Lung (tissue), 13 donors: ENCODE measurements around the gene MRPS16. TPM values are rescaled to one million over a fixed set of nuclear protein-coding genes. Genes with fewer than 3 reads are reported as not detected.

ENCODE experiments used
- ATAC-seq: fragments of 200-7000 bp; cut with Tn5 transposase; one replicate; pipeline ENCODE4 v1.9.1; 2020; ENCODE audit warnings: moderate number of reproducible peaks; ENCODE audit not compliant: insufficient read depth, low FRiP score
- DNase-seq, 3 donors: peaks; one replicate each; pipeline ENCODE4 v3.0.0-alpha.2; 2013 to 2017
- H3K27ac ChIP-seq, 2 donors: one replicate each; pipeline ENCODE4 v1.5.1; 2013; ENCODE audit warnings: mild to moderate bottlenecking in 2 of 2, moderate library complexity in 2 of 2, control low read depth in 1 of 2, inconsistent platforms in 1 of 2, low read depth in 1 of 2, low read length in 1 of 2
- H3K27me3 ChIP-seq, 3 donors: one replicate each; pipeline ENCODE4 v1.5.1; 2013; ENCODE audit warnings: low read length in 2 of 3; ENCODE audit not compliant: control insufficient read depth in 3 of 3, insufficient read depth in 3 of 3
- H3K36me3 ChIP-seq, 4 donors: one replicate each; pipeline ENCODE4 v1.5.1; 2013; ENCODE audit warnings: low read length in 4 of 4, mild to moderate bottlenecking in 1 of 4, moderate library complexity in 1 of 4; ENCODE audit not compliant: control insufficient read depth in 4 of 4, insufficient read depth in 4 of 4
- H3K4me1 ChIP-seq, 5 donors: one replicate each; pipeline ENCODE4 v1.5.1; 2013; ENCODE audit warnings: low read length in 5 of 5, mild to moderate bottlenecking in 2 of 5, moderate library complexity in 1 of 5; ENCODE audit not compliant: control insufficient read depth in 5 of 5, insufficient read depth in 5 of 5
- H3K4me3 ChIP-seq: one replicate; pipeline ENCODE4 v1.5.1; 2013; ENCODE audit warnings: mild to moderate bottlenecking, control low read depth, moderate library complexity
- H3K9ac ChIP-seq, 2 donors: one replicate each; pipeline ENCODE4 v1.5.1; 2013; ENCODE audit warnings: low read length in 2 of 2, control low read depth in 1 of 2; ENCODE audit not compliant: insufficient read depth in 1 of 2
- H3K9me3 ChIP-seq, 4 donors: one replicate each; pipeline ENCODE4 v1.5.1; 2013; ENCODE audit warnings: low read length in 3 of 4, mild to moderate bottlenecking in 1 of 4, moderate library complexity in 1 of 4; ENCODE audit not compliant: control insufficient read depth in 4 of 4, insufficient read depth in 3 of 4
- WGBS, 2 donors: extraction: QIAGEN DNeasy Blood & Tissue Kit; methylation state at CpG; one replicate each; pipeline ENCODE4 v1.1.7; 2013; 5-methylcytosine and 5-hydroxymethylcytosine counted together
- polyA plus RNA-seq, 2 donors: library from polyadenylated mRNA; stranded (reverse); fragments of 200-250 nt; gene quantifications; one replicate each; pipeline ENCODE4 v1.2.1, GENCODE V29; 2013
- small RNA-seq: library from RNA; depleted of rRNA; stranded (forward); fragments of <200 nt; gene quantifications from one replicate; pipeline ENCODE3, GENCODE V24; 2014; ENCODE audit warnings: low replicate concordance
- total RNA-seq, 2 donors: library from RNA; depleted of rRNA in 1 of 2; stranded (reverse); fragments of >200 nt in 1 of 2; gene quantifications; one replicate each; pipeline ENCODE4 v1.2.1, GENCODE V29; 2014 to 2021
- TF ChIP-seq, protein P1 (sequence below): IDR thresholded peaks from 2 replicates; pipeline ENCODE4 v1.5.1; 2012; ENCODE audit warnings: mild to moderate bottlenecking; ENCODE audit errors: control extremely low read depth, extremely low read depth
- donor health status: control.
- donor health status: control.
- donor health status: Bipolar disorder and iron deficiency.
- donor health status: healthy.
- donor health status: DM: yes; HTN: yes; CAD: no.

Gene MRPS16
- total and polyA plus RNA-seq, 4 donors: 32.7 to 96.1 (median 63.4) TPM

DNA sequence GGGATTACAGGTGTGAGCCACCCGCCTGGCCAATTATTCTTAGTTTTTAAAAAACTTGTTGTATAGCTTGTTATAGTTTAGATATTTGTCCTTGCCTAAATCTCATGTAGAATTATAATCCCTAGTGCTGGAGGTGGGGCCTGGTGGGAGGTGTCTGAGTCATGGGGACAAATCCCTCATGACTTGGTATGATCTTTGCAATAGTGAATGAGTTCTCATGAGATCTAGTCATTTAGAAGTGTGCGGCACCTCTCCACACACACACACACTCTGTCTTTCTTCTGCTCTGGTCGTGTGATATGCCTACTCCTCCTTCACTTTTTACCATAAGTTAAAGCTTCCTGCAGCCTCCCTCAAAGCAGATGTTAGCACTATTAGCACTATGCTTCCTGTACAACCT is 47.4 kb downstream of the MRPS16 start:
- ATAC-seq (no peak), DNase-seq (no peak)
- Histone ChIP-seq H3K4me1 (no peaks in the 10 kb centered on the region), H3K36me3 (peaks cover 4 to 8% (median 5%) of the 10 kb centered on the region in 4 donors), H3K9me3 (no peaks in the 10 kb centered on the region), H3K9ac (no peak overlapping the region), H3K27ac (no peak overlapping the region), H3K27me3 (no peaks in the 10 kb centered on the region), H3K4me3 (no peak overlapping the region)
- TF ChIP-seq, protein P1, sequence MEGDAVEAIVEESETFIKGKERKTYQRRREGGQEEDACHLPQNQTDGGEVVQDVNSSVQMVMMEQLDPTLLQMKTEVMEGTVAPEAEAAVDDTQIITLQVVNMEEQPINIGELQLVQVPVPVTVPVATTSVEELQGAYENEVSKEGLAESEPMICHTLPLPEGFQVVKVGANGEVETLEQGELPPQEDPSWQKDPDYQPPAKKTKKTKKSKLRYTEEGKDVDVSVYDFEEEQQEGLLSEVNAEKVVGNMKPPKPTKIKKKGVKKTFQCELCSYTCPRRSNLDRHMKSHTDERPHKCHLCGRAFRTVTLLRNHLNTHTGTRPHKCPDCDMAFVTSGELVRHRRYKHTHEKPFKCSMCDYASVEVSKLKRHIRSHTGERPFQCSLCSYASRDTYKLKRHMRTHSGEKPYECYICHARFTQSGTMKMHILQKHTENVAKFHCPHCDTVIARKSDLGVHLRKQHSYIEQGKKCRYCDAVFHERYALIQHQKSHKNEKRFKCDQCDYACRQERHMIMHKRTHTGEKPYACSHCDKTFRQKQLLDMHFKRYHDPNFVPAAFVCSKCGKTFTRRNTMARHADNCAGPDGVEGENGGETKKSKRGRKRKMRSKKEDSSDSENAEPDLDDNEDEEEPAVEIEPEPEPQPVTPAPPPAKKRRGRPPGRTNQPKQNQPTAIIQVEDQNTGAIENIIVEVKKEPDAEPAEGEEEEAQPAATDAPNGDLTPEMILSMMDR: no peak
- WGBS, 2 donors: 95% methylated on average over 3 of the region's 3 CpGs

Small RNA genes lying within 50 kb of the gene (small RNA-seq; reads per million reads assigned to genes)
- not detected for gene RNU6-833P

Other genes starting within 250 kb of the MRPS16 start
- 10 to 100 TPM; 29.2 to 71.0 TPM for gene P4HA1, start 155.8 kb downstream of the MRPS16 start, total RNA-seq
- 10 to 100 TPM; 10.5 to 35.1 TPM for gene P4HA1, start 155.8 kb downstream of the MRPS16 start, polyA plus RNA-seq
- 1 to 10 TPM; 2.4 to 3.8 TPM for gene NUDT13, start 142.2 kb downstream of the MRPS16 start, total RNA-seq
- gene NUDT13, start 142.2 kb downstream of the MRPS16 start, polyA plus RNA-seq: 1 to 10 TPM; 1.4 to 4.2 TPM
- 10 to 100 TPM; 19.2 to 29.5 TPM for gene ECD, start 84.6 kb downstream of the MRPS16 start, total RNA-seq
- gene ECD, start 84.6 kb downstream of the MRPS16 start, polyA plus RNA-seq: 10 to 100 TPM; 11.2 to 12.4 TPM
- 10 to 100 TPM; 19.0 to 35.9 TPM for gene FAM149B1, start 84.5 kb downstream of the MRPS16 start, total RNA-seq
- gene FAM149B1, start 84.5 kb downstream of the MRPS16 start, polyA plus RNA-seq: 10 to 100 TPM; 10.7 to 17.1 TPM
- 10 to 100 TPM; 12.7 to 21.0 TPM for gene DNAJC9, start 5.4 kb downstream of the MRPS16 start, total RNA-seq
- gene DNAJC9, start 5.4 kb downstream of the MRPS16 start, polyA plus RNA-seq: 10 to 100 TPM in 1 of 2 donors, 1 to 10 TPM in 1; 7.5 to 10.3 TPM
- 10 to 100 TPM; 11.2 to 17.2 TPM for gene CFAP70, start 106.2 kb upstream of the MRPS16 start, total RNA-seq
- 1 to 10 TPM; 3.5 to 6.0 TPM for gene CFAP70, start 106.2 kb upstream of the MRPS16 start, polyA plus RNA-seq
- 100 to 1,000 TPM in 1 of 2 donors, 10 to 100 TPM in 1; 76.7 to 134 TPM for gene ANXA7, start 161.4 kb upstream of the MRPS16 start, total RNA-seq
- 100 to 1,000 TPM in 1 of 2 donors, 10 to 100 TPM in 1; 59.3 to 121 TPM for gene ANXA7, start 161.4 kb upstream of the MRPS16 start, polyA plus RNA-seq
- gene MSS51, start 180.9 kb upstream of the MRPS16 start, total RNA-seq: 1 to 10 TPM; 2.3 to 4.1 TPM
- gene MSS51, start 180.9 kb upstream of the MRPS16 start, polyA plus RNA-seq: 1 to 10 TPM in 1 of 2 donors, under 1 TPM in 1; 0.74 to 3.0 TPM
- gene PPP3CB, start 243.4 kb upstream of the MRPS16 start, total RNA-seq: 10 to 100 TPM; 34.9 to 65.0 TPM
- 10 to 100 TPM; 21.5 to 22.0 TPM for gene PPP3CB, start 243.4 kb upstream of the MRPS16 start, polyA plus RNA-seq